PC-9 (cell line): ENCODE measurements around the gene CAMTA1. TPM values are rescaled to one million over a fixed set of nuclear protein-coding genes. Genes with fewer than 3 reads are reported as not detected.

Source experiments
- BruUV-seq: library from RNA; stranded (reverse); fragments of 400-500 nt; replicated peaks from 2 replicates; lab custom pipeline; 2021; lab: Mats Ljungman, UMichigan
- CTCF ChIA-PET: fragments of 300-600 bp; sonication (Branson Sonifier 250); formaldehyde crosslinking; loops from one replicate; lab custom pipeline; 2022; ENCODE audit warnings: antibody characterized with exemption; lab: Charles Lee
- POLR2A ChIA-PET: fragments of 300-600 bp; sonication (Branson Sonifier 250); formaldehyde crosslinking; loops from one replicate; lab custom pipeline; 2022; ENCODE audit warnings: antibody characterized with exemption; ENCODE audit not compliant: unreplicated experiment; lab: Charles Lee
- DNase-seq, 2 experiments: peaks; one replicate each; pipeline versions ENCODE4 v3.0.0 to v3.0.0-alpha.2; 2015 to 2022; ENCODE audit warnings: mixed read lengths in 1 of 2
- H2AFZ ChIP-seq: fragments of 200-600 bp; sonication (generic); 2 replicates; pipeline ENCODE4 v1.8.1; 2017; ENCODE audit warnings: antibody characterized with exemption
- H3F3A ChIP-seq: fragments of 200-600 bp; sonication (generic); 2 replicates; pipeline ENCODE4 v1.8.1; 2017; ENCODE audit warnings: antibody characterized with exemption, mild to moderate bottlenecking, low read depth; ENCODE audit not compliant: insufficient read depth
- H3K27ac ChIP-seq: fragments of 200-600 bp; sonication (generic); 2 replicates; pipeline ENCODE4 v1.6.1; 2016; ENCODE audit warnings: mixed run types
- H3K27me3 ChIP-seq: fragments of 200-600 bp; sonication (generic); 2 replicates; pipeline ENCODE4 v1.6.1; 2016; ENCODE audit warnings: low read depth, mixed run types; ENCODE audit not compliant: insufficient read depth
- H3K36me3 ChIP-seq: fragments of 200-600 bp; sonication (generic); 2 replicates; pipeline ENCODE4 v1.6.1; 2016; ENCODE audit warnings: low read depth, mixed run types
- H3K4me1 ChIP-seq: fragments of 200-600 bp; sonication (generic); replicated peaks from 2 replicates; pipeline ENCODE4 v1.6.1; 2016; ENCODE audit warnings: mixed run types; ENCODE audit not compliant: insufficient read depth
- H3K4me2 ChIP-seq: fragments of 200-600 bp; sonication (generic); 2 replicates; pipeline ENCODE4 v1.6.1; 2017; ENCODE audit warnings: mixed run types
- H3K4me3 ChIP-seq: fragments of 200-600 bp; sonication (generic); 2 replicates; pipeline ENCODE4 v1.6.1; 2016; ENCODE audit warnings: mixed run types
- H3K79me2 ChIP-seq: fragments of 200-600 bp; sonication (generic); 2 replicates; pipeline ENCODE4 v1.6.1; 2017; ENCODE audit warnings: low read depth, mixed run types
- H3K9me2 ChIP-seq: fragments of 200-600 bp; sonication (generic); 2 replicates; pipeline ENCODE4 v1.8.1; 2017; ENCODE audit warnings: mild to moderate bottlenecking; ENCODE audit not compliant: insufficient read depth
- H3K9me3 ChIP-seq: fragments of 200-600 bp; sonication (generic); 2 replicates; pipeline ENCODE4 v1.8.1; 2016; ENCODE audit warnings: low read depth; ENCODE audit not compliant: insufficient read depth
- H4K20me1 ChIP-seq: fragments of 200-600 bp; sonication (generic); 2 replicates; pipeline ENCODE4 v1.8.1; 2017; ENCODE audit not compliant: insufficient read depth
- CTCF ChIP-seq: fragments of 200-600 bp; sonication (generic); conservative IDR thresholded peaks from 2 replicates; pipeline ENCODE4 v1.6.1; 2017; ENCODE audit warnings: mixed run types, antibody characterized with exemption, mild to moderate bottlenecking, moderate library complexity
- EZH2 ChIP-seq: fragments of 200-600 bp; sonication (generic); IDR thresholded peaks from 2 replicates; pipeline ENCODE4 v1.8.0; 2017; ENCODE audit warnings: antibody characterized with exemption, low read depth
- intact Hi-C: fragments of 100-400 bp; cut with micrococcal nuclease; formaldehyde crosslinking; loops from one replicate; pipeline ENCODE4 v1.10.0; 2022; ENCODE audit not compliant: unreplicated experiment
- total RNA-seq: library from RNA; stranded (reverse); gene quantifications from 2 replicates; pipeline ENCODE4 v1.2.3, GENCODE V29; 2021

Gene CAMTA1
- total RNA-seq, 1 experiment from 2014 or later = 72.3 TPM

DNA sequence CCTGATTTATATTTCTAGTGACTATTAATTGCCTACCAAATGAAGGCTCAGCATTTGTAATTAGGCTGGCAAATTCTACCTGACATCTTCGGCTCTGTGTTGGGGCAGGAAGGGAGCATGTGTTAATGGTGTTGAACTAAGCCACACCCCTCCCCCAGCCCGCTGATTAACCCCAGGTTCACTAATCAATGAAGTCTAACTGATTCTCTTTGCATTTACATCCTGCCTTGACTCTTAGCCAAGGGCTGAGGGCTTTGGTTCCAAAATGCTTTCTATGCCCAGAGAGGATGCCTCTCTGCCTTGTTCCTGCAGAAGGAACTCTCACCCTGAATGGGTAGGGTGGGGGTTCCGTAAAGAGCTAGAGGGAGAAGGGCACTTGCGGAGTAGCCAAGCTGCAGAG is 393.1 kb downstream of the CAMTA1 start:
- no peaks in the 10 kb centered on the region for H3K9me2 ChIP-seq
- no peak for DNase-seq
- POLR2A ChIA-PET = no interaction called here
- intact Hi-C loops = no loop called here
- no peaks in the 10 kb centered on the region for H3K79me2 ChIP-seq
- H3K27me3 ChIP-seq = peaks cover 23% of the 10 kb centered on the region; the same call in 1 of the 2 replicates
- H3K4me2 ChIP-seq = no peak overlapping the region
- no peak overlapping the region for H3K4me3 ChIP-seq
- no peaks in the 10 kb centered on the region for H3K36me3 ChIP-seq
- no peak overlapping the region for H3K27ac ChIP-seq
- H3K9me3 ChIP-seq = no peaks in the 10 kb centered on the region
- no peaks in the 10 kb centered on the region for H4K20me1 ChIP-seq
- CTCF ChIA-PET = no interaction called here
- H3K4me1 ChIP-seq = no peaks in the 10 kb centered on the region
- no peaks in the 10 kb centered on the region for H3F3A ChIP-seq
- H2AFZ ChIP-seq = no peak overlapping the region
- TF ChIP-seq CTCF = no peak
- no peak for TF ChIP-seq EZH2
- no TSS peak for BruUV-seq

DNA sequence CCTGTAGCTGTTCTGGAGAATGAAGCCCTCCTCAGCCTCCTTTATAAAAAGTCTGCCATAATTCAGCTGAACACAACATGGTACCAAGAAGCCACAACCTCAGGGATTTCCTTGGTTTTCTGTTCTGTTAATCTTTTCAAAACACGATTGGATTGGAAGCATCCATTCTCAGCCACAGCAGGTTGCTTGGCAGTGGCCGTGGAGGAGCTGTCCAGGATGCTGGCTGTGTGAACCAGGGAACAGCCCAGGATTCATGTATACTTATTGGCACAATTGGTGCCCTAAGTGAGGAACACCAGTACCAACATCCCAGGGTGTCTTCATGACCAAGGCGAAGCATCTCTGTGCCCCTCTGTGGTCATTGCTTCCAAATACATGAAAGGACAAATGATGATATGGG is 393.5 kb downstream of the CAMTA1 start:
- H3K4me1 ChIP-seq = no peaks in the 10 kb centered on the region
- intact Hi-C loops = no loop called here
- CTCF ChIA-PET = no interaction called here

GRCh38 chr1:7185721-7186120 is 400.5 kb downstream of the CAMTA1 start:
- H4K20me1 ChIP-seq = no peaks in the 10 kb centered on the region
- no TSS peak for BruUV-seq
- H3K4me3 ChIP-seq = no peak overlapping the region
- no peak overlapping the region for H3K27ac ChIP-seq
- H3F3A ChIP-seq = no peaks in the 10 kb centered on the region
- ChIA-PET POLR2A (no interaction called here), CTCF (no interaction called here)
- intact Hi-C loops = no loop called here
- no peak for DNase-seq
- H3K27me3 ChIP-seq = no peaks in the 10 kb centered on the region
- TF ChIP-seq EZH2 (no peak), CTCF (no peak)
- no peaks in the 10 kb centered on the region for H3K9me3 ChIP-seq
- H3K4me2 ChIP-seq = no peak overlapping the region
- no peak overlapping the region for H2AFZ ChIP-seq
- no peaks in the 10 kb centered on the region for H3K79me2 ChIP-seq
- no peaks in the 10 kb centered on the region for H3K4me1 ChIP-seq
- H3K9me2 ChIP-seq = no peaks in the 10 kb centered on the region
- no peaks in the 10 kb centered on the region for H3K36me3 ChIP-seq

More for the DNA sequence above, 393.5 kb downstream of the CAMTA1 start:
- Histone ChIP-seq H3K27me3 (peaks cover 21% of the 10 kb centered on the region; the same call in 1 of the 2 replicates), H3K4me3 (no peak overlapping the region), H4K20me1 (no peaks in the 10 kb centered on the region), H3K9me3 (no peaks in the 10 kb centered on the region), H2AFZ (no peak overlapping the region), H3K79me2 (no peaks in the 10 kb centered on the region), H3K9me2 (no peaks in the 10 kb centered on the region), H3K4me2 (no peak overlapping the region), H3K36me3 (no peaks in the 10 kb centered on the region), H3F3A (no peaks in the 10 kb centered on the region), H3K27ac (no peak overlapping the region)
- no TSS peak for BruUV-seq
- POLR2A ChIA-PET = no interaction called here
- TF ChIP-seq CTCF = no peak
- TF ChIP-seq EZH2 = no peak
- no peak for DNase-seq
